Caco-2 (cell line): Measurements from ENCODE around the gene IGF1. TPM values are rescaled to one million over a fixed set of nuclear protein-coding genes. Genes with fewer than 3 reads are reported as not detected.

Experiments
- BruUV-seq: library from RNA; stranded (reverse); fragments of 400-500 nt; replicated peaks from 2 replicates; lab custom pipeline; 2021; lab: Mats Ljungman, UMichigan
- CTCF ChIA-PET: fragments of 300-600 bp; sonication (Branson Sonifier 250); formaldehyde crosslinking; loops from one replicate; lab custom pipeline; 2022; ENCODE audit warnings: antibody characterized with exemption; lab: Charles Lee
- POLR2A ChIA-PET: fragments of 300-600 bp; sonication (Branson Sonifier 250); formaldehyde crosslinking; loops from one replicate; lab custom pipeline; 2022; ENCODE audit warnings: antibody characterized with exemption; lab: Charles Lee
- DNase-seq, 2 experiments: peaks; one replicate each; pipeline versions ENCODE4 v3.0.0 to v3.0.0-alpha.2; 2020 to 2022
- H3K27me3 ChIP-seq: replicated peaks from 2 replicates; pipeline ENCODE4 v1.6.0; 2011; ENCODE audit warnings: low read length; ENCODE audit not compliant: control insufficient read depth, insufficient read depth
- H3K36me3 ChIP-seq: 2 replicates; pipeline ENCODE4 v1.5.1; 2011; ENCODE audit warnings: low read length; ENCODE audit not compliant: control insufficient read depth, insufficient read depth
- H3K4me1 ChIP-seq: fragments of 250-450 bp; sonication (Bioruptor Pico); 2 replicates; pipeline ENCODE4 v1.5.1; 2020; ENCODE audit warnings: mild to moderate bottlenecking
- H3K4me3 ChIP-seq: 2 replicates; pipeline ENCODE4 v1.5.1; 2011; ENCODE audit warnings: low read depth, mild to moderate bottlenecking, control low read depth, low read length
- H3K9me3 ChIP-seq: fragments of 250-450 bp; sonication (Bioruptor Pico); 2 replicates; pipeline ENCODE4 v1.5.1; 2020; ENCODE audit warnings: mild to moderate bottlenecking, moderate library complexity
- H3K27ac Mint-ChIP-seq: one replicate; pipeline ENCODE4 v1.8.0; 2022; ENCODE audit warnings: mixed read lengths; ENCODE audit not compliant: unreplicated experiment
- H3K27me3 Mint-ChIP-seq: one replicate; pipeline ENCODE4 v1.8.0; 2022; ENCODE audit warnings: mixed read lengths; ENCODE audit not compliant: insufficient read depth, unreplicated experiment
- H3K36me3 Mint-ChIP-seq: one replicate; pipeline ENCODE4 v1.8.0; 2022; ENCODE audit warnings: mild to moderate bottlenecking, mixed read lengths; ENCODE audit not compliant: insufficient read depth, unreplicated experiment
- H3K4me1 Mint-ChIP-seq: one replicate; pipeline ENCODE4 v1.8.0; 2022; ENCODE audit warnings: low read depth, mixed read lengths; ENCODE audit not compliant: unreplicated experiment
- H3K4me3 Mint-ChIP-seq: one replicate; pipeline ENCODE4 v1.8.0; 2022; ENCODE audit warnings: mild to moderate bottlenecking, moderate library complexity, mixed read lengths; ENCODE audit not compliant: unreplicated experiment
- H3K9me3 Mint-ChIP-seq: one replicate; pipeline ENCODE4 v1.8.0; 2022; ENCODE audit warnings: mixed read lengths; ENCODE audit not compliant: unreplicated experiment
- CTCF ChIP-seq, 2 experiments: fragments of 200-600 bp in 1 of 2; IDR thresholded peaks; 1 replicate in 1 of 2; 2 replicates in 1 of 2; pipeline versions ENCODE4 v1.5.1 to v1.8.0; 2011 to 2022; ENCODE audit warnings: antibody characterized with exemption in 1 of 2, control low read depth in 1 of 2, inconsistent platforms in 1 of 2, low read depth in 1 of 2, low read length in 1 of 2, mild to moderate bottlenecking in 1 of 2, moderate library complexity in 1 of 2; ENCODE audit not compliant: insufficient read depth in 1 of 2, severe bottlenecking in 1 of 2, unreplicated experiment in 1 of 2
- intact Hi-C: fragments of 100-400 bp; cut with micrococcal nuclease; formaldehyde crosslinking; loops from one replicate; pipeline ENCODE4 v1.10.0; 2022; ENCODE audit not compliant: unreplicated experiment
- total RNA-seq: library from RNA; stranded (reverse); gene quantifications from 2 replicates; pipeline ENCODE4 v1.2.3, GENCODE V29; 2022

Gene IGF1
- total RNA-seq, 1 experiment from 2014 or later = 2.3 TPM

- Histone ChIP-seq H3K4me3 (no peak overlapping the region), H3K36me3 (no peaks in the 10 kb centered on the region), H3K9me3 (no peaks in the 10 kb centered on the region), H3K4me1 (peaks cover 13% of the 10 kb centered on the region), H3K27me3 (no peaks in the 10 kb centered on the region)
- no peaks in the 10 kb centered on the region for H3K36me3 Mint-ChIP-seq
- BruUV-seq = no TSS peak
- ChIA-PET CTCF (no interaction called here), POLR2A (no interaction called here)
- no peaks in the 10 kb centered on the region for H3K9me3 Mint-ChIP-seq
- no peaks in the 10 kb centered on the region for H3K27me3 Mint-ChIP-seq
- DNase-seq = no peak
- H3K27ac Mint-ChIP-seq = no peak overlapping the region
- H3K4me1 Mint-ChIP-seq = peaks cover 11% of the 10 kb centered on the region
- H3K4me3 Mint-ChIP-seq = no peak overlapping the region
- intact Hi-C loops = no loop called here
- TF ChIP-seq CTCF (IDR thresholded peaks at IDR 0.05; ENCODE audit: insufficient read depth in 1 of 2, low read depth in 1 of 2, low read length in 1 of 2, severe bottlenecking in 1 of 2, unreplicated experiment in 1 of 2) = no peak
Observed at GRCh38 chr12:102526656-102527055, 46.3 kb upstream of the IGF1 start.

GRCh38 chr12:102522768-102523167 lies 42.4 kb upstream of the IGF1 start:
- Histone ChIP-seq H3K27me3 (no peaks in the 10 kb centered on the region), H3K4me1 (no peaks in the 10 kb centered on the region), H3K9me3 (no peaks in the 10 kb centered on the region), H3K36me3 (no peaks in the 10 kb centered on the region), H3K4me3 (no peak overlapping the region)
- Mint-ChIP-seq H3K27me3 (no peaks in the 10 kb centered on the region), H3K9me3 (no peaks in the 10 kb centered on the region), H3K27ac (no peak overlapping the region), H3K36me3 (no peaks in the 10 kb centered on the region), H3K4me3 (no peak overlapping the region), H3K4me1 (no peaks in the 10 kb centered on the region)
- intact Hi-C loops = no loop called here
- TF ChIP-seq CTCF (IDR thresholded peaks at IDR 0.05; ENCODE audit: insufficient read depth in 1 of 2, low read depth in 1 of 2, low read length in 1 of 2, severe bottlenecking in 1 of 2, unreplicated experiment in 1 of 2) = no peak
- no TSS peak for BruUV-seq
- DNase-seq = no peak
- ChIA-PET CTCF (no interaction called here), POLR2A (no interaction called here)

- Mint-ChIP-seq H3K9me3 (no peaks in the 10 kb centered on the region), H3K27ac (no peak overlapping the region), H3K36me3 (no peaks in the 10 kb centered on the region), H3K4me1 (no peaks in the 10 kb centered on the region), H3K4me3 (no peak overlapping the region), H3K27me3 (no peaks in the 10 kb centered on the region)
- Histone ChIP-seq H3K36me3 (no peaks in the 10 kb centered on the region), H3K4me1 (no peaks in the 10 kb centered on the region), H3K27me3 (no peaks in the 10 kb centered on the region), H3K9me3 (no peaks in the 10 kb centered on the region), H3K4me3 (no peak overlapping the region)
- no TSS peak for BruUV-seq
- no peak for TF ChIP-seq CTCF (IDR thresholded peaks at IDR 0.05; ENCODE audit: insufficient read depth in 1 of 2, low read depth in 1 of 2, low read length in 1 of 2, severe bottlenecking in 1 of 2, unreplicated experiment in 1 of 2)
- POLR2A ChIA-PET = no interaction called here
- CTCF ChIA-PET = no interaction called here
- intact Hi-C loops = no loop called here
- no peak for DNase-seq
Observed at GRCh38 chr12:102521662-102522277, 41.4 kb upstream of the IGF1 start.
